ENCODE results near the gene LIX1. TPM values are rescaled to one million over a fixed set of nuclear protein-coding genes. Genes with fewer than 3 reads are reported as not detected.

Gene LIX1
- total and polyA plus RNA-seq, 12 donors, result 0.01 TPM; not detected in 11

DNA sequence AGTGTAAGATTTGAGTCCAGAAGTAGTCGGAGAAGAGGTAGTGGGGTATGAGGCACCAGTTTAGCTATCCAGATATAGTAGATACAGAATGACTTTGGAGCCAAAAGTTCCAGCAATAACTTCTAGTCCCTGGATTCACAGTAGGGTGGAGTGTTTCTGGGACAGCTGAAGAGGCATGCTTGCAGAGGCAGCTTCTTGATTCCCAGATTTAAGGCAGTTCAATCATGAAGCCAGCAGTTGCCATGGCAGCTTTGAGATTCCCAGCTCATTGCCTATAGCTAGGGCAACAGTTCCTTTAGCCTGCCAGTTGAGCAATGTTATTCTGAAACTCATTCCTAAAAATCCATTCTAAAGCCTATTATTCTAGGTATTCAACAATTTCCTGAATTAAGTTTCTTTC is 79.2 kb downstream of the LIX1 start:
- Histone ChIP-seq H3K27me3 (no peaks in the 10 kb centered on the region), H3K4me3 (no peak overlapping the region), H3K36me3 (no peaks in the 10 kb centered on the region), H3K27ac (no peak overlapping the region), H3K9me3 (peaks cover 0 to 16% (median 0%) of the 10 kb centered on the region in 11 donors), H3K4me1 (peaks cover 0 to 5% (median 0%) of the 10 kb centered on the region in 9 donors)
- 83 to 85% methylated on average over 1 of the region's 1 CpG for WGBS, 2 donors
- intact Hi-C loops (cut with DNase I), result no loop called here
- ATAC-seq, result no peak
- DNase-seq, result no peak
- TF ChIP-seq, protein P1, sequence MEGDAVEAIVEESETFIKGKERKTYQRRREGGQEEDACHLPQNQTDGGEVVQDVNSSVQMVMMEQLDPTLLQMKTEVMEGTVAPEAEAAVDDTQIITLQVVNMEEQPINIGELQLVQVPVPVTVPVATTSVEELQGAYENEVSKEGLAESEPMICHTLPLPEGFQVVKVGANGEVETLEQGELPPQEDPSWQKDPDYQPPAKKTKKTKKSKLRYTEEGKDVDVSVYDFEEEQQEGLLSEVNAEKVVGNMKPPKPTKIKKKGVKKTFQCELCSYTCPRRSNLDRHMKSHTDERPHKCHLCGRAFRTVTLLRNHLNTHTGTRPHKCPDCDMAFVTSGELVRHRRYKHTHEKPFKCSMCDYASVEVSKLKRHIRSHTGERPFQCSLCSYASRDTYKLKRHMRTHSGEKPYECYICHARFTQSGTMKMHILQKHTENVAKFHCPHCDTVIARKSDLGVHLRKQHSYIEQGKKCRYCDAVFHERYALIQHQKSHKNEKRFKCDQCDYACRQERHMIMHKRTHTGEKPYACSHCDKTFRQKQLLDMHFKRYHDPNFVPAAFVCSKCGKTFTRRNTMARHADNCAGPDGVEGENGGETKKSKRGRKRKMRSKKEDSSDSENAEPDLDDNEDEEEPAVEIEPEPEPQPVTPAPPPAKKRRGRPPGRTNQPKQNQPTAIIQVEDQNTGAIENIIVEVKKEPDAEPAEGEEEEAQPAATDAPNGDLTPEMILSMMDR (IDR thresholded peaks at IDR 0.05), result no peak

DNA sequence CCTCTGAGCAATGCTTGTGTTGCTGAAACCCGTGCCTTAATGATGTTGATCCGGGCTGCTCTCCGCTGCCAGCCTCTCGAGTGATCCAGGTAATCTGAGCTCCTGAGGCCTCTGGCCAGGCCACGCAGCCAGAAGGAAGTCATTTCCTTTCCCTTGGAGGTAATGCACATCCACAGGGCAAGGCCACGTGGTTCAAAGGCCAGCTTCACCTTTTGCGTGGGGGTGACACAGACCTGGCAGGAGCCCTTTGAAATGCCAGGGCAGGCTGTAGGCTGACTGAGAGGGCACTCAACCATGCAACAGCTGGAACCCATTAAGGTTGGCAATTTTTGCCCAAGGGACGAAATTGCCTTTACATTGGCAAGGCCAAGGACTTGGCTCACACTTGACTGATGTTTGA is 80.4 kb downstream of the LIX1 start:
- ATAC-seq (no peak), DNase-seq (no peak)
- H3K27me3 ChIP-seq, result no peaks in the 10 kb centered on the region
- no peak overlapping the region for H3K27ac ChIP-seq
- TF ChIP-seq, protein P1 (IDR thresholded peaks at IDR 0.05), result no peak
- H3K9me3 ChIP-seq, result peaks cover 0 to 18% (median 0%) of the 10 kb centered on the region in 11 donors
- no peak overlapping the region for H3K4me3 ChIP-seq
- WGBS, 2 donors, result 79 to 86% methylated on average over 8 of the region's 8 CpGs
- peaks cover 0 to under 1% (median 0%) of the 10 kb centered on the region in 9 donors for H3K4me1 ChIP-seq
- H3K36me3 ChIP-seq, result no peaks in the 10 kb centered on the region
- intact Hi-C loops (cut with DNase I), result no loop called here

- Histone ChIP-seq H3K36me3 (no peaks in the 10 kb centered on the region), H3K27me3 (no peaks in the 10 kb centered on the region), H3K9me3 (peaks cover 0 to 31% (median 0%) of the 10 kb centered on the region in 11 donors), H3K4me1 (no peaks in the 10 kb centered on the region), H3K4me3 (no peak overlapping the region), H3K27ac (no peak overlapping the region)
- ATAC-seq, result no peak
- no peak for DNase-seq
- TF ChIP-seq, protein P1 (IDR thresholded peaks at IDR 0.05), result no peak
- 96 to 100% methylated on average over 1 of the region's 1 CpG for WGBS, 2 donors
- intact Hi-C loops (cut with DNase I), result no loop called here
These were observed 86.1 kb downstream of the LIX1 start for GRCh38 chr5:97056263-97056662.

DNA sequence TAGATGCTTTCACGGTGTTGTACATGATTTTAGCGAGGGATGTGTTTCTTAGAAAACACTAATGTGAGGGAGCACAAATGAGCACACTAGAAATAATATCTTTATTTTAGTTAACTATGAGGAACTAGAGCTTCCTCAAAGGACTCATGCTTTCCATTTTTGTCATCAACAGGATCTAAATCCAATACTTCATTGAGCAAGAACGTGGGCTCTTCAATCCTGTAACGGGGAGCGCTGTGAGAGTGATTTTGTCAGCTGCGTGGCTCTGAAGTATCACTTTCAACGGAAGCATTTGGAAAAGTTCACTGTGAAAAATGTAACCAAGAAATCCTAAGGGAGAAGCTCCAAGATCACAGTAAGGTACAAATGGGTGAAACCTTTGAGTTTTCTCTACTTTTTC is 93.2 kb downstream of the LIX1 start:
- TF ChIP-seq, protein P1 (IDR thresholded peaks at IDR 0.05), result no peak
- Histone ChIP-seq H3K4me3 (no peak overlapping the region), H3K4me1 (peaks cover 0 to 2% (median 0%) of the 10 kb centered on the region in 9 donors), H3K27ac (no peak overlapping the region), H3K27me3 (no peaks in the 10 kb centered on the region), H3K36me3 (no peaks in the 10 kb centered on the region), H3K9me3 (peaks cover 0 to 14% (median 0%) of the 10 kb centered on the region in 11 donors)
- WGBS, 2 donors, result 85 to 86% methylated on average over 7 of the region's 7 CpGs
- DNase-seq (no peak), ATAC-seq (no peak)
- intact Hi-C loops (cut with DNase I), result loop anchor here in 5 of 10 donors (5.0 to 10.0 kb wide), 3 partner anchors 86 to 96 kb away; partner anchors contain the start of gene LIX1 (in 3 of the 5)
